HepG2 (cell line): Measurements from ENCODE around the gene IQCN. TPM values are rescaled to one million over a fixed set of nuclear protein-coding genes. Genes with fewer than 3 reads are reported as not detected.

Source experiments
- EHMT2 ChIP-seq: fragments of 200-600 bp; sonication (generic); IDR thresholded peaks from 2 replicates; pipeline ENCODE4 v1.7.0; 2017; ENCODE audit warnings: antibody characterized with exemption, low read depth, low read length, borderline replicate concordance
- GZF1 ChIP-seq: sonication (generic); formaldehyde crosslinking; IDR thresholded peaks from 2 replicates; pipeline ENCODE4 v1.5.1; 2020; ENCODE audit warnings: mild to moderate bottlenecking, missing genetic modification reagents
- IRF1 ChIP-seq: sonication (generic); formaldehyde crosslinking; IDR thresholded peaks from 2 replicates; pipeline ENCODE4 v1.4.0; 2020; ENCODE audit warnings: low read depth, mild to moderate bottlenecking, missing genetic modification reagents
- ISL2 ChIP-seq: sonication (generic); formaldehyde crosslinking; IDR thresholded peaks from 2 replicates; pipeline ENCODE4 v1.5.0; 2020; ENCODE audit warnings: missing genetic modification reagents
- JUNB ChIP-seq: sonication (generic); formaldehyde crosslinking; IDR thresholded peaks from 2 replicates; pipeline ENCODE4 v1.8.0; 2022; ENCODE audit warnings: missing genetic modification reagents, mild to moderate bottlenecking, borderline replicate concordance
- MXD1 ChIP-seq: sonication (generic); formaldehyde crosslinking; IDR thresholded peaks from 2 replicates; pipeline ENCODE4 v1.4.0; 2020; ENCODE audit warnings: mild to moderate bottlenecking, missing genetic modification reagents
- NCOA1 ChIP-seq: sonication (generic); formaldehyde crosslinking; IDR thresholded peaks from 2 replicates; pipeline ENCODE4 v1.9.0; 2021; ENCODE audit warnings: missing genetic modification reagents
- PHF5A ChIP-seq: IDR thresholded peaks from one replicate; pipeline ENCODE4 v1.6.1; 2018; ENCODE audit warnings: low read depth, missing genetic modification reagents; ENCODE audit not compliant: unreplicated experiment
- SOX13 ChIP-seq, 3 experiments: fragments of 450-650 bp in 1 of 3; sonication (generic) in 1 of 3; formaldehyde crosslinking in 1 of 3; IDR thresholded peaks in 2 of 3; conservative IDR thresholded peaks in 1 of 3; 2 replicates each; pipeline versions ENCODE4 v1.5.0 to v1.6.1; 2016 to 2020; ENCODE audit warnings: antibody characterized with exemption in 1 of 3, mild to moderate bottlenecking in 1 of 3, missing compliant biosample characterization in 1 of 3, missing genetic modification reagents in 1 of 3, moderate library complexity in 1 of 3
- TBX2 ChIP-seq: sonication (generic); formaldehyde crosslinking; IDR thresholded peaks from 2 replicates; pipeline ENCODE4 v1.5.0; 2020; ENCODE audit warnings: missing genetic modification reagents, mild to moderate bottlenecking, borderline replicate concordance
- THRA ChIP-seq: sonication (generic); formaldehyde crosslinking; IDR thresholded peaks from 2 replicates; pipeline ENCODE4 v1.4.0; 2020; ENCODE audit warnings: missing genetic modification reagents, borderline replicate concordance
- ZBTB20 ChIP-seq: sonication (generic); formaldehyde crosslinking; IDR thresholded peaks from 2 replicates; pipeline ENCODE4 v1.8.1; 2023; ENCODE audit warnings: missing genetic modification reagents, low read depth, mild to moderate bottlenecking, borderline replicate concordance
- ZFP36 ChIP-seq: fragments of 150-350 bp; IDR thresholded peaks from 2 replicates; pipeline ENCODE4 v1.6.1; 2018; ENCODE audit warnings: borderline replicate concordance, low read length, low read depth; ENCODE audit not compliant: partially characterized antibody
- ZNF3 ChIP-seq: IDR thresholded peaks from 2 replicates; pipeline ENCODE4 v1.7.0; 2017; ENCODE audit warnings: inconsistent platforms
- ZNF350 ChIP-seq: sonication (generic); formaldehyde crosslinking; IDR thresholded peaks from 2 replicates; pipeline ENCODE4 v1.4.0; 2020; ENCODE audit warnings: mild to moderate bottlenecking, low read depth, missing genetic modification reagents, borderline replicate concordance
- ZNF510 ChIP-seq: sonication (generic); formaldehyde crosslinking; IDR thresholded peaks from 2 replicates; pipeline ENCODE4 v1.4.0; 2020; ENCODE audit warnings: low read depth, mild to moderate bottlenecking, missing genetic modification reagents
- ZNF652 ChIP-seq: IDR thresholded peaks from 2 replicates; pipeline ENCODE4 v1.6.1; 2016; ENCODE audit warnings: low read depth, borderline replicate concordance
- ZNF7 ChIP-seq: IDR thresholded peaks from 2 replicates; pipeline ENCODE4 v1.6.1; 2016; ENCODE audit warnings: missing biosample characterization, missing genetic modification reagents
- ZNF781 ChIP-seq: sonication (generic); formaldehyde crosslinking; IDR thresholded peaks from 2 replicates; pipeline ENCODE4 v1.5.1; 2020; ENCODE audit warnings: borderline replicate concordance, mild to moderate bottlenecking, missing genetic modification reagents; ENCODE audit errors: not compliant biosample characterization
- ZSCAN30 ChIP-seq: sonication (generic); formaldehyde crosslinking; IDR thresholded peaks from 2 replicates; pipeline ENCODE4 v1.5.0; 2020; ENCODE audit warnings: mild to moderate bottlenecking, missing genetic modification reagents
- ZSCAN5A ChIP-seq: sonication (generic); formaldehyde crosslinking; IDR thresholded peaks from 2 replicates; pipeline ENCODE4 v1.8.0; 2022; ENCODE audit warnings: mild to moderate bottlenecking, missing genetic modification reagents, borderline replicate concordance
- polyA plus RNA-seq, 8 experiments: library from polyadenylated mRNA; depleted of rRNA in 3 of 8; stranded (reverse) in 7 of 8; unstranded in 1 of 8; fragments of >200 nt; fragmentation: Illumina TruSeq in 4 of 8; extraction: Trizol in 4 of 8; gene quantifications; 2 replicates each; pipeline versions ENCODE4 v1.2.1 to v1.2.3, GENCODE V29; 2011 to 2016; ENCODE audit warnings: low read depth in 4 of 8, missing spikeins in 1 of 8, mixed read lengths in 1 of 8; ENCODE audit not compliant: insufficient read depth in 1 of 8
- total RNA-seq, 5 experiments: library from RNA; depleted of rRNA; stranded (reverse); fragments of >200 nt; fragmentation: Illumina TruSeq; extraction: Trizol; gene quantifications; 2 replicates each; pipeline ENCODE4 v1.2.3, GENCODE V29; 2016; ENCODE audit warnings: low read depth in 1 of 5

Gene IQCN
- total and polyA plus RNA-seq, 2 of the 13 experiments (the other 11 are each of a cell fraction or from before 2014, with no cell fraction given) = 0.04 to 0.18 TPM

- TF ChIP-seq ZSCAN5A (CRISPR knock-in tag) (no peak), EHMT2 (no peak), ISL2 (CRISPR knock-in tag) (peak; percentile 48; the same call in 1 of the 2 replicates), MXD1 (no peak), IRF1 (CRISPR knock-in tag) (no peak), ZNF781 (CRISPR knock-in tag) (no peak), ZNF350 (CRISPR knock-in tag) (0 out of 2 replicates have a peak, but pooled peaks have one; percentile 76), TBX2 (CRISPR knock-in tag) (0 out of 2 replicates have a peak, but pooled peaks have one; percentile 17), THRA (peak; percentile 48), ZSCAN30 (CRISPR knock-in tag) (0 out of 2 replicates have a peak, but pooled peaks have one; percentile 14), ZNF510 (CRISPR knock-in tag) (0 out of 2 replicates have a peak, but pooled peaks have one; percentile 15), JUNB (CRISPR knock-in tag) (no peak), GZF1 (CRISPR knock-in tag) (no peak), ZBTB20 (CRISPR knock-in tag) (no peak), SOX13 (IDR thresholded peaks at IDR 0.05) (no peak), SOX13 (CRISPR knock-in tag; conservative IDR thresholded peaks at IDR 0.05 in 1 of 2, IDR thresholded peaks at IDR 0.05 in 1 of 2) (no peak), ZNF7 (CRISPR knock-in tag) (no peak), ZFP36 (no peak), PHF5A (CRISPR knock-in tag) (peak; percentile 45), NCOA1 (CRISPR knock-in tag) (no peak), ZNF652 (CRISPR knock-in tag) (0 out of 2 replicates have a peak, but pooled peaks have one; percentile 18), ZNF3 (CRISPR knock-in tag) (no peak)
Measured at GRCh38 chr19:18279516-18280246, 5.4 kb upstream of the IQCN start (continued).
